GM21367 (cell line): ENCODE results near the gene PRKCQ.
"Not testable (repeated sequence)": the region's sequence is repeated elsewhere in the genome, so short reads cannot be mapped to it uniquely, and the experiment has no call there.

Source experiments
- ATAC-seq: cut with Tn5 transposase; IDR thresholded peaks from one replicate; pipeline ENCODE4 v1.9.1; 2021; ENCODE audit not compliant: unreplicated experiment

Gene PRKCQ

GRCh38 chr10:6494936-6495592, 85.0 kb downstream of the PRKCQ start:
- no peak for ATAC-seq

GRCh38 chr10:6494442-6494819, 85.6 kb downstream of the PRKCQ start:
- no peak for ATAC-seq

GRCh38 chr10:6493521-6494441, 86.3 kb downstream of the PRKCQ start:
- ATAC-seq = no peak

GRCh38 chr10:6492896-6493295, 87.2 kb downstream of the PRKCQ start:
- ATAC-seq = no peak

- ATAC-seq = no peak
Observed at GRCh38 chr10:6491841-6492609, 88.1 kb downstream of the PRKCQ start.

GRCh38 chr10:6490614-6491013, 89.5 kb downstream of the PRKCQ start:
- no peak for ATAC-seq

GRCh38 chr10:6487920-6488319, 92.2 kb downstream of the PRKCQ start:
- ATAC-seq = no peak

GRCh38 chr10:6486309-6486708, 93.8 kb downstream of the PRKCQ start:
- no peak for ATAC-seq

- ATAC-seq = no peak
Observed at GRCh38 chr10:6482737-6483357, 97.2 kb downstream of the PRKCQ start.

- no peak for ATAC-seq
Observed at GRCh38 chr10:6478722-6479121, 101.4 kb downstream of the PRKCQ start.

GRCh38 chr10:6476989-6477388, 103.1 kb downstream of the PRKCQ start:
- ATAC-seq = no peak

- ATAC-seq = no peak
Observed at GRCh38 chr10:6474871-6475270, 105.2 kb downstream of the PRKCQ start.

GRCh38 chr10:6473901-6474370, 106.1 kb downstream of the PRKCQ start:
- ATAC-seq = peak; percentile 68

GRCh38 chr10:6473430-6473829, 106.6 kb downstream of the PRKCQ start:
- ATAC-seq = no peak

- not testable (repeated sequence) for ATAC-seq
Observed at GRCh38 chr10:6472710-6473005, 107.4 kb downstream of the PRKCQ start.

- ATAC-seq = no peak
Observed at GRCh38 chr10:6470894-6471618, 109.0 kb downstream of the PRKCQ start.

- ATAC-seq = no peak
Observed at GRCh38 chr10:6469661-6470060, 110.4 kb downstream of the PRKCQ start.

- no peak for ATAC-seq
Observed at GRCh38 chr10:6465854-6466601, 114.0 kb downstream of the PRKCQ start.

GRCh38 chr10:6465437-6465836, 114.6 kb downstream of the PRKCQ start:
- no peak for ATAC-seq
